GM18907 (cell line): ENCODE data around the gene MAPK12.

Experiments used
- ATAC-seq: cut with Tn5 transposase; IDR thresholded peaks from one replicate; pipeline ENCODE4 v1.9.1; 2021; ENCODE audit warnings: mild to moderate bottlenecking, moderate library complexity; ENCODE audit not compliant: unreplicated experiment

The MAPK12 gene

GRCh38 chr22:50236731-50237409 is 24.6 kb downstream of the MAPK12 start:
- ATAC-seq: no peak

- no peak for ATAC-seq
These were observed 28.3 kb downstream of the MAPK12 start for GRCh38 chr22:50233223-50233622.

- ATAC-seq: no peak
These were observed 28.9 kb downstream of the MAPK12 start for GRCh38 chr22:50232481-50233151.

- no peak for ATAC-seq
These were observed 32.1 kb downstream of the MAPK12 start for GRCh38 chr22:50229370-50229769.

- ATAC-seq: no peak
These were observed 33.1 kb downstream of the MAPK12 start for GRCh38 chr22:50228366-50228765.

- no peak for ATAC-seq
These were observed 33.8 kb downstream of the MAPK12 start for GRCh38 chr22:50227579-50228215.

- ATAC-seq: no peak
These were observed 34.7 kb downstream of the MAPK12 start for GRCh38 chr22:50226875-50227165.

GRCh38 chr22:50226063-50226874 is 35.2 kb downstream of the MAPK12 start:
- ATAC-seq: no peak

- no peak for ATAC-seq
These were observed 36.1 kb downstream of the MAPK12 start for GRCh38 chr22:50225200-50225969.

GRCh38 chr22:50224071-50224470 is 37.4 kb downstream of the MAPK12 start:
- ATAC-seq: no peak

GRCh38 chr22:50222508-50222907 is 39.0 kb downstream of the MAPK12 start:
- no peak for ATAC-seq

- no peak for ATAC-seq
These were observed 39.8 kb downstream of the MAPK12 start for GRCh38 chr22:50221410-50222300.

GRCh38 chr22:50220603-50221409 is 40.7 kb downstream of the MAPK12 start:
- ATAC-seq: no peak

- ATAC-seq: no peak
These were observed 41.5 kb downstream of the MAPK12 start for GRCh38 chr22:50219800-50220602.

- ATAC-seq: no peak
These were observed 42.3 kb downstream of the MAPK12 start for GRCh38 chr22:50218996-50219727.

GRCh38 chr22:50218153-50218995 is 43.1 kb downstream of the MAPK12 start:
- ATAC-seq: no peak
